Prostate gland (tissue), 2 donors: ENCODE measurements around the gene METRNL.

Experiments used
- POLR2AphosphoS5 ChIP-seq: sonication (generic); formaldehyde crosslinking; IDR thresholded peaks from one replicate; pipeline ENCODE4 v1.6.1; 2017; ENCODE audit warnings: antibody characterized with exemption
- TF ChIP-seq, protein P1 (sequence below), 4 experiments: fragments of 200-600 bp in 2 of 4; fragments of 450-650 bp in 2 of 4; sonication (generic) in 2 of 4; IDR thresholded peaks; 1 replicate in 3 of 4; 2 replicates in 1 of 4; pipeline ENCODE4 v1.5.1; 2016 to 2019; ENCODE audit warnings: antibody characterized with exemption in 4 of 4, mild to moderate bottlenecking in 2 of 4, moderate library complexity in 2 of 4

GRCh38 chr17:83121921-83122820 lies 42.8 kb downstream of the METRNL start:
- TF ChIP-seq, protein P1, sequence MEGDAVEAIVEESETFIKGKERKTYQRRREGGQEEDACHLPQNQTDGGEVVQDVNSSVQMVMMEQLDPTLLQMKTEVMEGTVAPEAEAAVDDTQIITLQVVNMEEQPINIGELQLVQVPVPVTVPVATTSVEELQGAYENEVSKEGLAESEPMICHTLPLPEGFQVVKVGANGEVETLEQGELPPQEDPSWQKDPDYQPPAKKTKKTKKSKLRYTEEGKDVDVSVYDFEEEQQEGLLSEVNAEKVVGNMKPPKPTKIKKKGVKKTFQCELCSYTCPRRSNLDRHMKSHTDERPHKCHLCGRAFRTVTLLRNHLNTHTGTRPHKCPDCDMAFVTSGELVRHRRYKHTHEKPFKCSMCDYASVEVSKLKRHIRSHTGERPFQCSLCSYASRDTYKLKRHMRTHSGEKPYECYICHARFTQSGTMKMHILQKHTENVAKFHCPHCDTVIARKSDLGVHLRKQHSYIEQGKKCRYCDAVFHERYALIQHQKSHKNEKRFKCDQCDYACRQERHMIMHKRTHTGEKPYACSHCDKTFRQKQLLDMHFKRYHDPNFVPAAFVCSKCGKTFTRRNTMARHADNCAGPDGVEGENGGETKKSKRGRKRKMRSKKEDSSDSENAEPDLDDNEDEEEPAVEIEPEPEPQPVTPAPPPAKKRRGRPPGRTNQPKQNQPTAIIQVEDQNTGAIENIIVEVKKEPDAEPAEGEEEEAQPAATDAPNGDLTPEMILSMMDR (IDR thresholded peaks at IDR 0.05) = no peak
- TF ChIP-seq POLR2AphosphoS5 = no peak
